Measurements from ENCODE around the gene ADGRV1.

ADGRV1 gene

DNA sequence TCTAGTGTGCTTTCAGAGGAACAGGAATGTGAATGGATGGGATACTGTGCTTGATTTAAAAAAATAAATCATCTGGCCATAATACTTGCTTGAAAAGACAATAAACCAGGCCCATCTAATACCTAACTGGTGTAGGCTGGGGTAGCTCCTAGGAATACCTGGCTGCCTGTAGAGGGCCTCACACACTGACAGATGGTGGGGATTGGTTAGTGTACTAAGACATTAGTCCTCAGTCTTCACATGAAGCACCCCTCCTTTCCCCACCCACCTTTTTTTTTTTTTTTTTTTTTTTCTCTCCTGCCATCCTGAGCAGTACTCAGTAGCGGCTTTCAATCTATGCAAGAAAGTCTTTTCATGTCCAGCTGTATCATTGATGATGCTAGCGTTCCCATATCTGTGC is 130.5 kb downstream of the ADGRV1 start:
- H3K4me3 ChIP-seq (replicated peaks; ENCODE audit: low read depth, low read length), result no peak overlapping the region
- TF ChIP-seq, protein P1, sequence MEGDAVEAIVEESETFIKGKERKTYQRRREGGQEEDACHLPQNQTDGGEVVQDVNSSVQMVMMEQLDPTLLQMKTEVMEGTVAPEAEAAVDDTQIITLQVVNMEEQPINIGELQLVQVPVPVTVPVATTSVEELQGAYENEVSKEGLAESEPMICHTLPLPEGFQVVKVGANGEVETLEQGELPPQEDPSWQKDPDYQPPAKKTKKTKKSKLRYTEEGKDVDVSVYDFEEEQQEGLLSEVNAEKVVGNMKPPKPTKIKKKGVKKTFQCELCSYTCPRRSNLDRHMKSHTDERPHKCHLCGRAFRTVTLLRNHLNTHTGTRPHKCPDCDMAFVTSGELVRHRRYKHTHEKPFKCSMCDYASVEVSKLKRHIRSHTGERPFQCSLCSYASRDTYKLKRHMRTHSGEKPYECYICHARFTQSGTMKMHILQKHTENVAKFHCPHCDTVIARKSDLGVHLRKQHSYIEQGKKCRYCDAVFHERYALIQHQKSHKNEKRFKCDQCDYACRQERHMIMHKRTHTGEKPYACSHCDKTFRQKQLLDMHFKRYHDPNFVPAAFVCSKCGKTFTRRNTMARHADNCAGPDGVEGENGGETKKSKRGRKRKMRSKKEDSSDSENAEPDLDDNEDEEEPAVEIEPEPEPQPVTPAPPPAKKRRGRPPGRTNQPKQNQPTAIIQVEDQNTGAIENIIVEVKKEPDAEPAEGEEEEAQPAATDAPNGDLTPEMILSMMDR (IDR thresholded peaks at IDR 0.05; ENCODE audit: low read length, missing control alignments), result no peak
- DNase-seq (ENCODE audit: low read depth), result no peak

DNA sequence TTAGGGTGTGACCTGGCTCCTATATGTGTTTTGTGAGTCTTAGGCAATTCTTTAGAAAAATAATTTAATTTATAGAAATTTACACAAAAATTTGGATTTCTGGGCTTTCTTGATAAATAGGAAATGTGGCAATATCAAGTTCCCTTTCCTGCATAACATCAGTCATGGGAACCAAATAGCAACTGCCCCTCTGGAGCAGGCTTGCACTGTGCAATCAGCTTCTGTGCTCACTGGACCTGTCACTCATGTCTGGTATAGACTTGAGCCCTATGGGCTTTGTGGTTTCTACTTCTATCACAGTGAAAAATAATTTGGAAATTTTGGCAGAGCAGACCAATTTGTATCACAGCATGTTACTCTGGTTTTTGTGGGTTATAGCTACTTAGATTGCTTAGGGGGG is 131.7 kb downstream of the ADGRV1 start:
- TF ChIP-seq, protein P1 (IDR thresholded peaks at IDR 0.05; ENCODE audit: low read length, missing control alignments), result no peak

DNA sequence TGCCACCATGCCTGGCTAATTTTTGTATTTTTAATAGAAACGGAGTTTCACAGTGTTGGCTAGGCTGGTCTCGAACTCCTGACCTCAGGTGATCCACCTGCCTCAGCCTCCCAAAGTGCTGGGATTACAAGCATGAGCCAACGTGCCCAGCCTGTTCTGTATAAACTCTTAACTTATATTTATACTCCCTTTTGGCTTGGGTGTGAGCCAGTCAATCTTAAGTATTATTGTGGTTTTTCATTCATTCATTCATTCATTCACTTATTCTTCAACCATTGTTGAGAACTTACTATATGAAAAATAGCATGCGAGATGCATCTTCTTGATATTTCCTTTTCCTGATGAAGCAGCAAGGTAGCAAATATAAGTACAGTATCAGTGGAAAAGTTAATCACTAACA is 132.9 kb downstream of the ADGRV1 start:
- no peak for DNase-seq (ENCODE audit: low read depth)
- no peak overlapping the region for H3K4me3 ChIP-seq (replicated peaks; ENCODE audit: low read depth, low read length)
- TF ChIP-seq, protein P1 (IDR thresholded peaks at IDR 0.05; ENCODE audit: low read length, missing control alignments), result no peak

More for the DNA sequence above, 131.7 kb downstream of the ADGRV1 start:
- H3K4me3 ChIP-seq (replicated peaks; ENCODE audit: low read depth, low read length), result no peak overlapping the region
- no peak for DNase-seq (ENCODE audit: low read depth)

DNA sequence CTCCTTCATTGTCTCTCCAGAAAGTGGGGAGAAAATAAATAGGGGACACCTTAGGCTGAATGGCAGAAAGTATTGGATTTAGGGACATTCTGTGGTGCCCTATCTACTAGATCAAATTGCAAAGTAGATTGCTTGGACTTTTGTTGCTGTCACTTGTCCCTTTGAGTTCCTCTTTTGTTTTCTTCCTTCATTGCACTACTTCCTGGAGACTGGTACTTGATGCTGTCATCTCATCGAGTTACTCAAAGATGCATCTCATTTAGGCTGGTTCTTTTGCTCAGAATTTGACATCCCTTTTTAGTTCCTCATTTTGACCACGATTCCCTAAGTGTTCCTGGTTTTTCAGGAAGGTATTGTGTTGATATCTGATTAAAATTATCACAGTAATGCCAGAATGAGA is 137.6 kb downstream of the ADGRV1 start:
- no peak overlapping the region for H3K4me3 ChIP-seq (replicated peaks; ENCODE audit: low read depth, low read length)
- TF ChIP-seq, protein P1 (IDR thresholded peaks at IDR 0.05; ENCODE audit: low read length, missing control alignments), result no peak

DNA sequence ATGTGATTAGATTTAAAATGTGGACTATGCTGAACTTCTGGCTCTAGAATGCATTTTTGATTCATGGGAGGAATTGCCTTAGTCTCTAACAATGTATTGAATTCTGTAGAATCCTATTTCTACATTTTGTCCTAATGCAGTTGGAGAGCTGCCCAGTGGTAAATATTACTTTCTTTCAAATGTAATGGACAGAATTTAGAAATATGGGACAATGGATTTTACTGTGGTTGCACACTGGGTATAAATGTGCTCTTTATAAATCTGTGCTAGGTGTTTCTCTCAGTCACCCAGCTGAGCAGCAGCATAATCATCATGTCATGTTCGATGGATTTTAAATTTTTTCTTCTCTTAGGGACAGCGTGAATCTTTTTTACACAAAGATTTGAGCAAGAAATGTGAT is 141.7 kb downstream of the ADGRV1 start:
- TF ChIP-seq, protein P1 (IDR thresholded peaks at IDR 0.05; ENCODE audit: low read length, missing control alignments), result no peak
- DNase-seq (ENCODE audit: low read depth), result no peak
- H3K4me3 ChIP-seq (replicated peaks; ENCODE audit: low read depth, low read length), result no peak overlapping the region

More for the DNA sequence above, 137.6 kb downstream of the ADGRV1 start:
- DNase-seq (ENCODE audit: low read depth), result no peak

DNA sequence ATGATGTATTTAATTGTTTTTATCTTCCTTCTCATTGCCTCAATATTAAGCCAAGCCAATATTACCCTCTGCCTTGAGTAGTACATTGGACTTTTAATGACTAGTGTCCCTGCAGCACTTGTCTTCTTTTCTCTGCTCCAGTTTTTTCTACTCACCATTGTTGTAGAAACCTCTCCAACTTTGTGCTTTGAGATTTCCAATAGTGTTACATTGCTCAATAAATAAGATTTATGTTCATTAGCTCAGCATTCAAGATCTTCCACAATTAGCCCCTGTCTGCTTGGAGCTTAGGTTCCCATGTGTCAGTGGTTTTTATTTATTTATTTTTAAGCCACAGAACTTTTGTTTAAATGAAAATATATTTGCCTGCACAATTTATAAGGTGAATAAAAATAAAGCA is 145.3 kb downstream of the ADGRV1 start:
- H3K4me3 ChIP-seq (replicated peaks; ENCODE audit: low read depth, low read length), result no peak overlapping the region
- TF ChIP-seq, protein P1 (IDR thresholded peaks at IDR 0.05; ENCODE audit: low read length, missing control alignments), result no peak
- no peak for DNase-seq (ENCODE audit: low read depth)

DNA sequence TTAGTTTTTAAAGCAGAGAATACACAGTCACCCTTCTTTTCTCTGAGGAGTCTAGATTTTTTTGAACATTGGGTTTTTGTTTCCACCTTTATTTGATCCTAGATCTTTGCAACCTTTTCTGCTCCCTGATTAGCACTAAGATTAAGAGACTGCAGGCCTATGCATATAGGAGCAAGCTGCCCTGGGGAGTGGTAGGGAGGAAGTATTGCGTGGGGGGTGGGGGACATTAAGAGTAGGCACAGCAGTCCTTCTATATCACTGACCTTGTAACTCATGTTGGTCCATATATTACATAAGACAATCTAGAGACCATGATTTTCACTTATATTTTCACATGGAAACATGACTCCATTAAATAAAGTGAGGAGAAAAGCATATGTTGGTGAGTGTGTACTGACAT is 149.1 kb downstream of the ADGRV1 start:
- TF ChIP-seq, protein P1 (IDR thresholded peaks at IDR 0.05; ENCODE audit: low read length, missing control alignments), result no peak
- DNase-seq (ENCODE audit: low read depth), result no peak
- no peak overlapping the region for H3K4me3 ChIP-seq (replicated peaks; ENCODE audit: low read depth, low read length)

All from fibroblast of pulmonary artery (primary cell).